Activated CD8-positive, alpha-beta memory T cell treated with anti-CD3 and anti-CD28 coated beads for 1 hour (primary cell): ENCODE data around the gene ABHD2.
"Not testable (repeated sequence)": the region's sequence is repeated elsewhere in the genome, so short reads cannot be mapped to it uniquely, and the experiment has no call there.

Source experiments
- DNase-seq, 2 donors: peaks; one replicate each; pipeline ENCODE4 v3.0.0-alpha.2; 2020; ENCODE audit warnings: low read depth in 1 of 2; ENCODE audit errors: extremely low read depth in 1 of 2

Gene ABHD2, protein sequence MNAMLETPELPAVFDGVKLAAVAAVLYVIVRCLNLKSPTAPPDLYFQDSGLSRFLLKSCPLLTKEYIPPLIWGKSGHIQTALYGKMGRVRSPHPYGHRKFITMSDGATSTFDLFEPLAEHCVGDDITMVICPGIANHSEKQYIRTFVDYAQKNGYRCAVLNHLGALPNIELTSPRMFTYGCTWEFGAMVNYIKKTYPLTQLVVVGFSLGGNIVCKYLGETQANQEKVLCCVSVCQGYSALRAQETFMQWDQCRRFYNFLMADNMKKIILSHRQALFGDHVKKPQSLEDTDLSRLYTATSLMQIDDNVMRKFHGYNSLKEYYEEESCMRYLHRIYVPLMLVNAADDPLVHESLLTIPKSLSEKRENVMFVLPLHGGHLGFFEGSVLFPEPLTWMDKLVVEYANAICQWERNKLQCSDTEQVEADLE

DNA sequence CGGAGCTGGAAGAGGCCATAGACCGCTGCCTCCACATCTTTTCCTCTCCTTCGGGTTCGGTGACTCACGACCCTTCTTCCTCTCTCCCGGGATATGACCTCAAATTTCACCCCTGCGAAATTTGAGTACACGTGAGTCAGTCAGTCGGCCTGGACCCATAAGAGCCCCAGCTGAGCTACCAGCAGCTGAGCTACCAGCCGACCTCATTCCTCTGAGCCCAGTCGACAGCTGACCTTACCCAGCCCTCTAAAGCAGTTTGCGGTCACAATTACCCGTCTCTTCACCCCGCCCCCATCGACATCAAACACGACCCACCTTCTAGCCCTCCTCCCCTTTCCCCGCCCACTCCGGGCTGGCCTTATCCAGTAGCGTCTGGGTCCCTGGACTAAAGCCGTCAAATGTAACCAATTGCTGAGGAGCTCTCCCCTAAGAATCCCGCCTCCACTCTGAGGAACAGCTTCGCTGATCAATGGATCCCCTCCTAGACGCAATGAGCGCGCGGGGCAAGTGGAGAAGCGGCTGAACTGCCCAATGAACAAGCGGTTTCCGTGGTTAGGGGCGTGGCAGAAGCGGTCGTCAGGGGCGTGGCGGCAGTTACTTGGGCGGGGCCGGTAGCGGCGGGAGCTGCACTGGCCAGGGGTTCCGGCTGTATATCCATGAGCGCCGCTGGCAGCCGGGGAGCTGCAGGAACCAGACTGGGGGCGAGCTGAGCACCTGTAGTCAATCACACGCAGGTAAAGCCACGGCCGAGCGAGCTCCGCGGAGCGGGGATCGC lies at the start of gene ABHD2:
ABHD2 (plus strand) TSS at position 627 of the 775 bp plus-strand sequence. CDS start 27,872 bp downstream, outside the sequence.
- peak; percentile 92 to 93 for DNase-seq

DNA sequence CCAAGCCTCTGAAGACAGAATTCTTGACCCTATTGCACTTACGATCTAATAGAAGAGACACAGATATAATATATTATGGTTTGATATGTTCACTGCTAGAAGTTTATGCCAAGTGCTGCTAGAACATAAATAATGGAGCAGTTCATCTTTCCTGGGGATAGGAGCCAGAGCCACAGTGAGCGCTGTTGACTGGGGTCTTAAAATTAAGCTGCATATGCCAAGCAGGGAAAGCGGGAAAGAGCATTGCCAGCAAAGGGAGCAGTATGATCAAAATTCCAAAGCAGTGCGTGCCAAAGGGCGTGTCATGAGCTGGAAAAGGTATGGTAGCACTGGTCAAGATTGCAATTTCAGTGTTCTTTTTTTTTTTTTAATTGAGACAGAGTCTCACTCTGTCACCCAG lies 49.1 kb upstream of the ABHD2 start:
- no peak for DNase-seq

DNA sequence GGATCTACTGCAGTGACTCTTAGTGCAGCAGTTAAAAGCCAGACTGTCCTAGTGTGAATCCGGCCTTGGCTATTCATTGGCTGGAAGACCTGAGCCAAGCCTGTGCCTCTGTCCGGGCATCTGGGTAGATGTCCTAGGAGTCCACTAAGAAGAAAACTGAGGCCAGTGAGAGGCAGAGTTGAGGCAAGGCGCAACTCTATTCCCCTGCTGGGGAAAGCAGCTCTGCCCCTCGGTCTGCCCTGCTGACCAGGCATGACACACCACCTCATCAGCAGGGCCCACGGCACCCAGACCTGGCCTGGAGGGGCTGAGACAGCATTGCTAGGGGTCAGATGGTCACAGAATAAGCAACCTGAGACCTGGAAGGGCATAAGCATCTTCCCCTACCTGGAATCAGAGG lies 46.7 kb upstream of the ABHD2 start:
- DNase-seq, result no peak

DNA sequence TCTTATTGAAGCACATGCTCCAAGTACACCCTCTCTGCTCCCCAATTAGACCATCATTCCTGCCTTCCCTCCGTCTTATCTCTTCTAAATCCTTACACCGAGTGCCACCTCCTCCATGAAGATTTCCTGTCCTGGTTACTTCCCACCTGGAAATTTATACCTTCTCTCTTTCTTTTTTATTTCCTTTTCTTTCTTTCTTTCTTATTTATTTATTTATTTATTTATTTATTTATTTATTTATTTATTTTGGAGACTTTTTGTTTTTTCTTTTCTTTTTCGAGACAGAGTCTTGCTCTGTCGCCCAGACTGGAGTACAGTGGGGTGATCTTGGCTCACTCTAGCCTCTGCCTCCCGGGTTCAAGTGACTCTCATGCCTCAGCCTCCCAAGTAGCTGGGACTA lies 45.9 kb upstream of the ABHD2 start:
- no peak for DNase-seq

DNA sequence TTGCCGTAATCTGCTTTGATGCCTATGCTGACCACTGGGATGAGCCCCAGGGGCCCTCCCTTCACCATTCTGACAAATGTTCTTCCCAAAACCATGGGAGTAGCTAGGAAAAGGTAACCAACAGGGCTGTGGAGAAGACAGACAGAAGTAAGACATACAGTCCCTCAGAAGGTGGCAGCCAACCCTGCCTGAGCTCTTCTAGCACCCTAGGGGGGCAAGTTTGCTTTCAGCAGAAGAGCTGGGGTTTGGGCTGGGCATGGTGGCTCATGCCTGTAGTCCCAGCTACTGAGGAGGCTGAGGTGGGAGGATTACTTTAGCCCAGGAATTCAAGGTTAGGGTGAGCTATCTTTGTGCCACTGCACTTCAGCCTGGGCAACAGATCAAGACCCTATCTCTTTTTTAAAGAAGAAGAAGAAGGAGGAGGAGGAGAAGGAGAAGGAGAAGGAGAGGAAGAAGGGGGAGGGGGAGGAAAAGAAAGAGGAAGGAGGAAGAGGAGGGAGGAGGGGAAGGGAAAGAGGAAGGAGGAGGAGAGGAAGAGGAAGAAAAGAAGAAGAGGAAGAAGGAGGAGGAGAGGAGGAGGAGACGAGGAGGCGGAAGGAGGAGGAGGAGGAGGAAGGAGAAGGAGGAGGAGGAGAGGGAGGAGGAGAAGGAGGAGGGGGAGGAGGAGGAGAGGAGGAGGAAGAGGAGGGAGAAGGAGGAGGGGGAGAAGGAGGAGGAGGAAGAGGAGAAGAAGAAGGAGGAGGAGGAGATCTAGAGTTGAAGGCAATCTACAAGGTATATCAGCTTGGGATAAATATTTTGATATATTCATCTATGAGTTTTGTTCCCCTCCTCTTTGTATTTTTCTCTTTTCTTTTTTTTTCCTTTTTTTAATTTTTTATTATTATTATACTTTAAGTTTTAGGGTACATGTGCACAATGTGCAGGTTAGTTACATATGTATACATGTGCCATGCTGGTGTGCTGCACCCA lies 44.9 kb upstream of the ABHD2 start:
- DNase-seq, result no peak

DNA sequence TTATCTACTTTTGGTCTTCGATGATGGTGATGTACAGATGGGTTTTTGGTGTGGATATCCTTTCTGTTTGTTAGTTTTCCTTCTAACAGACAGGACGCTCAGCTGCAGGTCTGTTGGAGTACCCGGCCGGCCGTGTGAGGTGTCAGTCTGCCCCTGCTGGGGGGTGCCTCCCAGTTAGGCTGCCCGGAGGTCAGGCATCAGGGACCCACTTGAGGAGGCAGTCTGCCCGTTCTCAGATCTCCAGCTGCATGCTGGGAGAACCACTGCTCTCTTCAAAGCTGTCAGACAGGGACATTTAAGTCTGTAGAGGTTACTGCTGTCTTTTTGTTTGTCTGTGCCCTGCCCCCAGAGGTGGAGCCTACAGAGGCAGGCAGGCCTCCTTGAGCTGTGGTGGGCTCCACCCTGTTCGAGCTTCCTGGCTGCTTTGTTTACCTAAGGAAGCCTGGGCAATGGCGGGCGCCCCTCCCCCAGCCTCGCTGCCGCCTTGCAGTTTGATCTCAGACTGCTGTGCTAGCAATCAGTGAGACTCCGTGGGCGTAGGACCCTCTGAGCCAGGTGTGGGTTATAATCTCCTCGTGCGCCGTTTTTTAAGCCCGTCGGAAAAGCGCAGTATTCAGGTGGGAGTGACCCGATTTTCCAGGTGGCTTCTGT lies 39.1 kb upstream of the ABHD2 start:
- DNase-seq, result not testable (repeated sequence)

DNA sequence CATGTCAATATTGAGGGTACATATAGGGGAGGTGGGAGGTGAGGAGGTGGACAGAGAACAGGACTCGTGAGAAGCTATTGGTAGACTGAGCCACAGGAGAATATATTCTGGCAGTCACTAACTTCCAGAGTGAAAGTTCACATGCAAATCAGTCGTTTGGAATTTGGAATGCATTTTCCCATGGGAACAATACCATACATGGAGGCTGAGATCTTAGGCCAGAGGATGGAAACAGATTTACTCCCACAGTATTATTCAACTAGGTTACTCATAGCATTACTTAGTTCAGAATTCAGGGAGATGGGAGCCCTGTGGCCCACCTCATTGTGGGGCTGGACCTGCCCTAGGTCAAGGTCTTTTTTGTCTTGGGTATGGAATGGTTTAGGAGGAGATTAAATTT lies 36.4 kb upstream of the ABHD2 start:
- no peak for DNase-seq

DNA sequence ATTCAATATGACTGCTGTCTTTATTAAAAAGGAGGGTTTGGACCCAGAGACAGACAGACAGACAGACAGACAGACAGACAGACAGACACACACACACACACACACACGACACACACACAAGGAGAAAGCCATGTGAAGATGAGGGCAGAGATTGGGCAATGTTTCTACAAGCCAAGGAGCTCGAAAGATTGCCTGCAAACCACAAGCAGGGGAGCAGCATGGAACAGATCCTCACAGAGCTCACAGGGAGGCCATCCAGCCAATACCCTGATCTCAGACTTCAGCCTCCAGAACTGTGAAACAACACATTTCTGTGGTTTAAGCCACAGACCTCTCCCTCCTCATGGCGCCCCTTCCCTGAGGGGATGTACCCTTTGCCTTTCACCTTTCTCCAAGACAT lies 35.8 kb upstream of the ABHD2 start:
- no peak for DNase-seq

DNA sequence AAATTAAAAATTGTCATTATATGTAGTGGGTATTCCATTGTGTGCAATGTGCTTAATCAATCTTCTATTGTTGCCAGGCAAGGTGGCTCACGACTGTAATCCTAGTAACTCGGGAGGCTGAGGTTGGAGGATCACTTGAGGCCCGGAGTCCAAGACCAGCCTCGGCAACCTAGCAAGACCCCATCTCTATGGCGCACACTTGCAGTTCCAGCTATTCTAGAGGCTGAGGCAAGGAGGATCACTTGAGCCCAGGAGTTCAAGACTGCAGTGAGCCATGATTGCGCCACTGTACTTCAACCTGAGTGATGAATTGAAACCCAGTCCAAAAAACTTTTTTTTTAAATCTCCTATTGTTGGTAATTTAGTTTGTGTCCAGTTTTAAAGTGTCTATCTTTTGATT lies 33.4 kb upstream of the ABHD2 start:
- DNase-seq, result no peak

DNA sequence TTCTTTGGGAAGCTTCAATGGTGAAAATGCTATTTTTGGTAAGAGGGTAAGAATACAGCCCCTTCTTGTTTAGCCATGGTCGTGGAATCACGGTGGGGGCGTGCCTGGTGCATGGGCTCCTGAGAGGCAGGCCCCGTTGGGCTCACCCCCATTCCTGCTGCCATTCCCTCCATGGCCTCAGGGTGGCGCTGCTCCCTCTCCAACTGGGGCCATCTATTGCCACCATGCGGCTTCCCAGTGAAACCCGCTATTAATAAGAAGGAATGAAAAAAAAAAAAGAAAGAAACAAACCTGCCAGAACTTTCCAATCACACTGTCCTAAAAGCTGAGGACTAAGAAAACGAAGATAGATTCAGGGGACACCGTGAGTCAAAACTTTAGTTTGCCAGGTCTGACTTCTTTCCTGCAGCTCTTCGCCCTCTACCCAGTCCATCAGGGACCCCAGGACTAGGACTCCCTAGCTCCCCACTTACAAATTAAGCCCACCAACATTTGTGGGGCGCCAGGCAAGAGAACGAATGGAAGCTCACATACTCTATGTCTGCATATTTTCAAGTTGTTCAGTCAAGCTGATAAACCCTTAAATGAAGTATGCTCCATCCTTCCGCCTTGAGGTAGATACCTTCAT lies 30.6 kb upstream of the ABHD2 start:
- peak; percentile 50 to 75 for DNase-seq

DNA sequence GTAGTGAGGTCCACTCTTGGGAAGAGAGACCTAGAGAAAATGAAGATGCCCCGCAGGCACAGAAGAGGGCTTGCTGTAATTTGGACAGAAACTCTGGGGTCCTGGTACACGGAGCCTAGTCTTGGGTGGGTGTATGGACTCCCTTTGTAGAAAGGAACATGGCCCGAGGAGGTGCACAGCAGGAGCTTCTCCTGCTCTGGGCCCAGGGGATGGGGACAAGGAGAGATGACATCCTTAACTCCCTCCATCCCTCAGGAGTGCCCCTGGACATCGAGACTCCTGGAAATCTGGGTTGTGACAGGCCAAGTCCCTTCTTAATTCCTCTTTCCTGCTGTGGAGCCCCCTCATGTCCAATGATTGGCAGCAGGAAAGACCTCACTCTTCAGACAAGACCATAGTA lies 29.9 kb upstream of the ABHD2 start:
- no peak for DNase-seq

DNA sequence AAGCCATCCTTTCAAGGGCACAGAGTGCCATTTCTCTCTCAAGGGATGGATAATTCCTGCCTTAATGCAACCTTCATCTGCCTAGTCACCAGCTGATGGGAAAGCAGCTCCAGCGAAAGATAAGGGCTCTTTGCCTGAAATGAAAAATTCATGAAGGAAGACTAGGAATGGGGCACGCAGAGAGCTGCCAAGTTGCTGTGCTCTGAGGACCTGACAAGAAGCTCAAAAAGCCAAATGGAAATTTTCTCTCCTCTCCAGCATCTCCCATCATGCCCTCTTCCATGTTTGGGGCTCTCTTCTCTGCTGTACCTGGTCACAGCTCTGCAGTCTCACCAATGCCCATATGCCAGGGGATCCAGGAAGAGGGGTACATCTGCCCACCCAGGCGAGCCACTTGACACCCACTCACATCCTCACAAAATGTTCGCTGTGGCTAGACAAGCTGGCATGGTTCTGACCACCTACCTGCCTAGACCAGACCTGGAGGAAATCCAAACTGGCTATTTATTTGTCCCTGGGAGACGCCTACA lies 29.3 kb upstream of the ABHD2 start:
- DNase-seq, result no peak

DNA sequence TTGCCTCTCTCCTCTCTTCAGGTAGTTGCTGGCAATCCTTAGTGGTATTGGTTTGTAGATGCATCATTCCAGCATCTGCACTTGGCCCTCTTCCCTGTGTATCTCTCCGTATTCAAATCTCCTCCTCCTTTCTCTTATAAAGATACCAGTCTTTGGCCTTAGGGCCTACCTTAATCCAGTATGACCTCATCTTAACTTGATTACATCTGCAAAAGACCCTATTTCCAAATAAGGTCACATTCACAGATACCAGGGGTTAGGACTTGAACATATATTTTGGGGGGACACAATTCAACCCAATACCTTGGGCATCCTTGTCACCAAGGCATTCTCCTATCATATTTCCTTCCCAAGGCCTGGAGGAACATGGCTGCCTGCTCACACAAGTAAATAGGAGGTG lies 22.0 kb upstream of the ABHD2 start:
- DNase-seq, result no peak

DNA sequence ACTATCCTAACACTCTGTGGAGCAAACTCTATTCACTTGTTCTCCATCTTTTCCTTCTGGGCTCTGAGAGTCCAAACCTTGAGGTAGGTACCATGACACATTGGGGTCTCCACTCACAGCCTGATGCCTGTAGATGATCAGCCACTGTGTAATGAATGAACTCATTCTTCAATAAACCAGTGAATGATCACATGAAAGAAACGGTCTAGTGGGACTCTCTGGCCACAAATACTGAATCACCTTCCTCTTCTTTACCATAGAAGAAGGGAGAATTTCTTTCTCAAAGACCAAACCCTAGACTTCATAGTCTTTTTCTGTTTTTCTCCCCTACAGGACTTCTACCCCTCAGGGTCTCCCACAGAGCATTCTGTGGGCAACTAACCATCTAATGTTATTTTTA lies 20.5 kb upstream of the ABHD2 start:
- no peak for DNase-seq

DNA sequence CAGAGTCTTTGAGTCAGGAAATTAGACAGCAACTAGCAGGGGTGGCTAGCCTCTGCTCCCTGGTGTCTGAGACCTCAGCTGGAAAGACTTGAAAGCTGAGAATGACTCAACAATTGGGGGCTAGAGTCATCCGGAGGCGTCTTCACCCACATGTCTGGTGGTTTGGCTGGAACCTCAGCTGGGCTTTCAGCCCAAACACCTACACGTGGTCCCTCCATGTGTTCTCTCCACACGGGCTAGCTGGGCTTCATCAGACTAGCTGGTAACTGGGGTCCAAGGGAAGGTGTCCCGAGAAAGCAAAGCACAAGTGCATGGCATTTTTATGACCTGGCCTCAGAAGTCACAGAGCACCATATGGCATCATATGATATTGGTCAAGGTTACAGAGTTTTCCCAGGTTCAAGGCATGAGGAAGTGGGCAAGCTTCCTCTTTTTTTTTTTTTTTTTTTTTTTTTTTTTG lies 19.9 kb upstream of the ABHD2 start:
- DNase-seq, result no peak

DNA sequence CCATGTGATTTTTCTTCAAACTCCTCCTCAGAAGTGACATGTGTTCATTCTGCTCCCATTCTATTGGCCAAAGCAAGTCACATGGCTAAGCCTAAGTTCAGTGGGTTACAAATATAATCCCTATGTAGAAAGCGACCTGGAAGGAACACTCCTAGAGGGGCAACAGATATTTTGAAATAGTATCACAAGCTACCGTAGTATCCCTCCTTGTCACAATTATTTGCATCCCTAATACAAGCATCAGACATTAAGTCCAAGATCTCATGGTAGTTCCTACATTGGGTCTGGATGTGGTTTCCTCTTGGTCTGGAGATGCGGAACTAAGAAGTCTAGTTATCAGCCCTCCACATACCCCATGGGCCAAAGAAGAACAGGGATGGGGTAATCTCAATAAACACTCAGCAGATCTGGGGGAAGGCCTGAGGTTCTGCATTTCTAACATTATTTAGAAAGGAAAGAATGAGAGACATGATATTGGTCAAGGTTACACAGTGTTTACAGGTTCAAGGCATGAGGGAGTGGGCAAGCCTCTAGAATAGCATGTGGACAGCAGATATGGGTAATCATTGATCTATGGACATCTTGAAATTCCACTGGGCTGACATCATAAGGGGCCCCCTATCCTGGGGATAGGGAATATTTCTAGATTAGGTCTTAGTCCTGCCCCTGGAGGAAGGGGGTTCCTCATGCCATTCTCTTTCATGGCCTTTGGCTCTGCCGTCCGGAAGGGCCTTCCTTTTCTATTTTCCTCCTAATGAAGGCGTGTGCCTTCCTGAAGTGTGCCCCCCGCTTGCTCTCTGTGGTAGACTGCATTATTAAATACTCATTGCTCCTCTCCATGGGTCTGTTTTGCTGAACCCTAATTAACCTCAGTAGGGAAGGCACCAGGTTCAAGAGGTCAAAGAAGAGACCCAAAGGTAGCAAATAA lies 17.8 kb upstream of the ABHD2 start:
- no peak for DNase-seq

DNA sequence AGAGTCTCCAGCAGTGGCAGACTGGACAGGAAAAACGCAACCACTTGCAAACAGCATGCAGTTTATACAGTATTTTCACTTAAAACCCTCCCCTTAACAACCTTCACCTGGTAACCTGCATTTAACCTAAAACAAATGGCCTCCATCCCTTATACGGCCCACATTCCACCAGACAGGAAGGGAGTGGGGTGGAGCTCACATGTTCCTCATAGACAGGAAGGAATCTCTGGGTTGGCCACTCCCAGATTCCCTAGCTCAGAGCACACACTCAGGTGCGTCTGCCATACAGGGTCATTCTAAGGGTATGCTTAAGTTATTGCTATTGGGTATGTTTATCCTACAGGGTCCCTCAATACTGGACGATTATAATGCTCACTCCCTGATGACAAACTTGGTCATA lies 16.8 kb upstream of the ABHD2 start:
- no peak for DNase-seq

DNA sequence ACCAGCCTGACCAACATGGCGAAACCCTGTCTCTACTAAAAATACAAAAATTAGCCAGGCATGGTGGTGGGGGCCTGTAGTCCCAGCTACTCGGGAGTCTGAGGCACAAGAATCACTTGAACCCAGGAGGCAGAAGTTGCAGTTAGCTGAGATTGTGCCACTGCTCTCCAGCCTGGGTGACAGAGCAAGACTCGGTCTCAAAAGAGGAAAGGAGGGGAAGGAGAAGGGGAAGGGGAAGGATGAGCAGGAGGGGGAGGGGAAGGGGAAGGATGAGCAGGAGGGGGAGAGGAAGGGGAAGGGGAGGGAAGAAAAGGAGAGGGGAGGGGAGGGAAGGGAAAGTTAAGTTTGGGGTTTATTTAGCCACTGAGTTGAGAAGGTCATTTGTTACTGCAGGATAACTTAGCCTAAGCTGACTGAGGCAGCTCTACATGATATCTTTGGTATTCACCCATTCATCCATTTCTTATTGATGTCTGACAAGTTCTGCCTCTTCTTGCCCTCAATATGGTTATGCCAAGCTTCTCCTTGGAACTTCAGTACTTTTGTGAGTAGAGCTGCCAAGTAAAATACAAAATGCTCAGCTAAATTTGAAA lies 15.9 kb upstream of the ABHD2 start:
- DNase-seq, result no peak
